Lower lobe of right lung (tissue), 2 donors: ENCODE results near the gene ARID1B. TPM values are rescaled to one million over a fixed set of nuclear protein-coding genes. Genes with fewer than 3 reads are reported as not detected.

Source experiments
- ATAC-seq, 2 donors: fragments of 200-7000 bp; cut with Tn5 transposase; one replicate each; pipeline ENCODE4 v1.9.1; 2020 to 2022; ENCODE audit warnings: mild to moderate bottlenecking in 2 of 2, moderate library complexity in 2 of 2
- DNase-seq: peaks from one replicate; pipeline ENCODE4 v3.0.0-alpha.2; 2020
- H3K27ac ChIP-seq: fragments of 200-600 bp; one replicate; pipeline ENCODE4 v1.8.0; 2022
- H3K27me3 ChIP-seq: fragments of 200-600 bp; one replicate; pipeline ENCODE4 v1.8.0; 2022; ENCODE audit warnings: low read depth
- H3K36me3 ChIP-seq: fragments of 200-600 bp; one replicate; pipeline ENCODE4 v1.8.0; 2022; ENCODE audit warnings: mild to moderate bottlenecking
- H3K4me1 ChIP-seq: fragments of 200-600 bp; one replicate; pipeline ENCODE4 v1.8.0; 2022
- H3K4me3 ChIP-seq: fragments of 200-600 bp; one replicate; pipeline ENCODE4 v1.8.0; 2022; ENCODE audit warnings: mild to moderate bottlenecking
- H3K9me3 ChIP-seq: fragments of 200-600 bp; one replicate; pipeline ENCODE4 v1.8.0; 2022
- CTCF ChIP-seq: fragments of 200-600 bp; IDR thresholded peaks from one replicate; pipeline ENCODE4 v1.8.0; 2022; ENCODE audit warnings: antibody characterized with exemption, mild to moderate bottlenecking
- intact Hi-C: fragments of 100-400 bp; cut with DNase I; formaldehyde crosslinking; loops from one replicate; pipeline ENCODE4 v1.11.0; 2022
- total RNA-seq: library from RNA; stranded (reverse); fragmentation: NEBNext Ultra II Directional; extraction: Animal tissue kit (Norgen Biotek cat#: 25700); gene quantifications from one replicate; pipeline ENCODE4 v1.2.1, GENCODE V29; 2021
- donor health status: DM: no; HTN: yes; CAD: no; lungs with severe emphysema.

Gene ARID1B
- total RNA-seq, 1 donor from 2014 or later, result 95.5 TPM

DNA sequence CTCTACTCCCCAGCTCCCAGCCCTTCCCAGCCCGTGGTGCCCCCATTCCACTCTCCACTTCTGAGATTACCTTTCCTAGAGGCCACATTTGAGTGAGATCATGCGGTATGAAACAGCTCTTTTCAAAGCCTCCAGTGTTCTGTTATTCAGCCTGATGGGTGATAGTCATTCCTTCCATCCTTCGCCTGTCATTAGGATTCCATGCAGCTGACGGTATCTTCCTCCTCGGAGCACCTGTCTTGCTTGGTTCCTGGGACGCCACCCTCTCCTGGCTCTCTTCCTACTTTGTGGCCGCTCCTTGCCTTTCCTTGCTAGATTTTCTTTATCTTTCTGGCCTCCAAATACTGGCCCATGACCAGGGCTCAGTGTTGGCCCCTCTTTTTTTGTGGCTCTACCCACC lies 137.0 kb downstream of the ARID1B start:
- ATAC-seq (no peak), DNase-seq (no peak)
- Histone ChIP-seq H3K4me1 (peaks cover 15% of the 10 kb centered on the region), H3K9me3 (no peaks in the 10 kb centered on the region), H3K27me3 (no peaks in the 10 kb centered on the region), H3K36me3 (no peaks in the 10 kb centered on the region), H3K4me3 (no peak overlapping the region), H3K27ac (no peak overlapping the region)
- TF ChIP-seq CTCF, result no peak
- intact Hi-C loops, result no loop called here

- no peak for ATAC-seq
These were observed 139.1 kb downstream of the ARID1B start for GRCh38 chr6:156916130-156916801.

DNA sequence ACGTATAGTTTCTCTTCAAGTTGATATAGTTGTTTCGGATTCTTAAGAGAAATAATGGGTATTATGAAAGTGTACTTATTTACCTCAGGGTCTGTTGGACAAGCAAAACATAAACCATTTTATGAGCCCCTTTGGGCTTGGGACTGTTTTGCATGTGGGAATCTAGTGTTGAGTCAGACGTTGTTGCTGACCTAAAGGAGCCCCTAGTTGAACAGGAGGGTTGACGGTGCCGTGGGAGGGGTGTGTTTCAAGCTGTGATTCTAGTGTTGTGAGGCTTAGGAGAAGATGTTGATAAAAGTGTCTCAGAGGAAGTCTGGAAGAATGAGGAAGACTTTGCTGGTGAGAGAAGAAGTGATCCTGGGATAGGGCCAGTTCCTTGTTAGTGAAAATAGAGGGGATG lies 140.0 kb downstream of the ARID1B start:
- intact Hi-C loops, result no loop called here
- no peak overlapping the region for H3K27ac ChIP-seq
- no peak for TF ChIP-seq CTCF
- ATAC-seq (no peak), DNase-seq (no peak)
- no peaks in the 10 kb centered on the region for H3K36me3 ChIP-seq
- no peaks in the 10 kb centered on the region for H3K27me3 ChIP-seq
- H3K4me1 ChIP-seq, result peaks cover 19% of the 10 kb centered on the region
- no peak overlapping the region for H3K4me3 ChIP-seq
- no peaks in the 10 kb centered on the region for H3K9me3 ChIP-seq

More at GRCh38 chr6:156916130-156916801, 139.1 kb downstream of the ARID1B start:
- H3K4me1 ChIP-seq, result peaks cover 19% of the 10 kb centered on the region
- intact Hi-C loops, result no loop called here
- no peak for DNase-seq
- TF ChIP-seq CTCF, result no peak
- no peaks in the 10 kb centered on the region for H3K9me3 ChIP-seq
- H3K27ac ChIP-seq, result no peak overlapping the region
- no peaks in the 10 kb centered on the region for H3K36me3 ChIP-seq
- no peaks in the 10 kb centered on the region for H3K27me3 ChIP-seq
- no peak overlapping the region for H3K4me3 ChIP-seq

DNA sequence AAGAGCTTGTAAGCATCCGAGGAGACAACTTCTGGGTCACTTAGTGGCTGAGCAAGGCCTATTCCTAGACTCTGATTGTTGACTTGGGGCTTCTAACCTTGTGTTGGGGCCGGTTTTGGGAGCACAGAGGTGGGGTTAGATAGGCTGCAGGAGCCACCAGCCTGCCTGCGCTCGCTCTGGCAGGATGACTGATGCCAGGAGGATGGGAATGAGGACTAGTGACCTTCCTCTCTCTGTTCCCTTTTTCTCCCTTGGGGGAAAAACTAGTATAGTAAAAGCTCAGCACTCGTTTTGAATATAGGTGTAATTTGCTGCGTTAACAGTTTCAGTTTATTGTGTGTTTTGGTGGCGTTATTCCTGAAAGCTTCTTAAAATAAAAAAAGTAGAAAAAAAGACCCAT lies 141.5 kb downstream of the ARID1B start:
- no peaks in the 10 kb centered on the region for H3K36me3 ChIP-seq
- H3K27ac ChIP-seq, result no peak overlapping the region
- H3K4me3 ChIP-seq, result no peak overlapping the region
- DNase-seq (no peak), ATAC-seq (no peak)
- H3K9me3 ChIP-seq, result no peaks in the 10 kb centered on the region
- H3K27me3 ChIP-seq, result no peaks in the 10 kb centered on the region
- H3K4me1 ChIP-seq, result peaks cover 19% of the 10 kb centered on the region
- TF ChIP-seq CTCF, result no peak
- intact Hi-C loops, result no loop called here

- ATAC-seq, result no peak
- intact Hi-C loops, result no loop called here
- Histone ChIP-seq H3K36me3 (no peaks in the 10 kb centered on the region), H3K27me3 (no peaks in the 10 kb centered on the region), H3K9me3 (no peaks in the 10 kb centered on the region), H3K27ac (no peak overlapping the region), H3K4me1 (peaks cover 19% of the 10 kb centered on the region), H3K4me3 (no peak overlapping the region)
- DNase-seq, result no peak
- no peak for TF ChIP-seq CTCF
These were observed 142.2 kb downstream of the ARID1B start for GRCh38 chr6:156919370-156919769.
